ENCODE data around the gene LPO.

Gene LPO

DNA sequence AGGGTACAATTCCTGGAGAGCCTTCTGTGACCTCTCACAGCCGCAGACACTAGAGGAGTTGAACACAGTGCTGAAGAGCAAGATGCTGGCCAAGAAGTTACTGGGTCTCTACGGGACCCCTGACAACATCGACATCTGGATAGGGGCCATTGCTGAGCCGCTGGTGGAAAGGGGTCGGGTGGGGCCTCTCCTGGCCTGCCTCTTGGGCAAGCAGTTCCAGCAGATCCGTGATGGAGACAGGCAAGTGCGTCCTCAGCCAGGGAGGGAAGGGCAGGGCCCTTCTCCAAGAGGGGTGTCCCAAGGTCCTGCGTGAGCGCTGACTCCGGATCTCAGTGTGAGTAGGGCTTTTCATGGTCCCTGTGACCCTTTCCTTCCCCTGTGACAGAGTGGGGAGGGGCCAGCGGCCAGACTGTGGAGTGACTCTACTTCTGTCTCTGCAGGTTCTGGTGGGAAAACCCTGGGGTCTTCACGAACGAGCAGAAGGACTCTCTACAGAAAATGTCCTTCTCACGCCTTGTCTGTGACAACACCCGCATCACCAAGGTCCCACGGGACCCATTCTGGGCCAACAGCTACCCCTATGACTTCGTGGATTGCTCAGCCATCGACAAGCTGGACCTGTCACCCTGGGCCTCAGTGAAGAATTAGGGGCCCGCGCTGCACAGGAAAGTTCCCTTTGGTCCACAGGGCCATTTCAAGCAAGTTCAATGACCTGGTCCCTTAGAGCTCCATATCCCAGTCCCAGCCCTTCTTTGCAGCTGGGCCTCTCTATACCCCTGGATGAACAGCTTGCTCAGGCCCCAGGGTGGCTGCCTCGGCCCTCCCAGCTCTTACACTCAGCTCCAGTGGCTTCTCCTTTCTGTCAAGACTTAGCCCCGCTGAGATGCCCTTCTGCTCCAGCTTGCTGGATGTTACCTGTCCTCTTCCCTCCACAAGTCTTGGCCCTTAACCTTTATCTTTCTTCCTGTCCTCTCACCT, 29.3 kb downstream of the LPO start:
- DNase-seq (ENCODE audit: extremely low read depth, low read depth), result no peak
- TF ChIP-seq, protein P1, sequence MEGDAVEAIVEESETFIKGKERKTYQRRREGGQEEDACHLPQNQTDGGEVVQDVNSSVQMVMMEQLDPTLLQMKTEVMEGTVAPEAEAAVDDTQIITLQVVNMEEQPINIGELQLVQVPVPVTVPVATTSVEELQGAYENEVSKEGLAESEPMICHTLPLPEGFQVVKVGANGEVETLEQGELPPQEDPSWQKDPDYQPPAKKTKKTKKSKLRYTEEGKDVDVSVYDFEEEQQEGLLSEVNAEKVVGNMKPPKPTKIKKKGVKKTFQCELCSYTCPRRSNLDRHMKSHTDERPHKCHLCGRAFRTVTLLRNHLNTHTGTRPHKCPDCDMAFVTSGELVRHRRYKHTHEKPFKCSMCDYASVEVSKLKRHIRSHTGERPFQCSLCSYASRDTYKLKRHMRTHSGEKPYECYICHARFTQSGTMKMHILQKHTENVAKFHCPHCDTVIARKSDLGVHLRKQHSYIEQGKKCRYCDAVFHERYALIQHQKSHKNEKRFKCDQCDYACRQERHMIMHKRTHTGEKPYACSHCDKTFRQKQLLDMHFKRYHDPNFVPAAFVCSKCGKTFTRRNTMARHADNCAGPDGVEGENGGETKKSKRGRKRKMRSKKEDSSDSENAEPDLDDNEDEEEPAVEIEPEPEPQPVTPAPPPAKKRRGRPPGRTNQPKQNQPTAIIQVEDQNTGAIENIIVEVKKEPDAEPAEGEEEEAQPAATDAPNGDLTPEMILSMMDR (IDR thresholded peaks at IDR 0.05; ENCODE audit: low read depth, low read length), result no peak

DNA sequence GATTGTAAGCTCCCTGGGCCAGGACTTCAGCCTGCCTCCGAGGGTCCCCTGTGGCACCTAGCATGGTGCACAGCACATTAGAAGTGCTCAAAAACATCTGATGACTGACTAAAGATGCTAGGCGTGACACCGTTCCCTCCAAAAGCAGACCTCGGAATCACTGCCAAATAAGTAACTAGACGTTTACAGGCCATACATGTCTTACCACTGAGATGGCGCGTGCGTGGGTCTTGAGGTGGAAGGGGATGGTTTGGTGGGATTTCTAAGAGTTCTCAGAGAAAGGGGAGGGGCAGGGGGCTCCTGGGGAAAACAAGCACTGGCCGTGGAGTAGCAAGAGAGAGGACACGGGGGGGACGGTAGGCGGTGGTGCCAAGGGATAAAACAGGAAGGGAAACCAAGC, 29.9 kb downstream of the LPO start:
- TF ChIP-seq, protein P1 (IDR thresholded peaks at IDR 0.05; ENCODE audit: low read depth, low read length), result no peak
- DNase-seq (ENCODE audit: extremely low read depth, low read depth), result no peak

DNA sequence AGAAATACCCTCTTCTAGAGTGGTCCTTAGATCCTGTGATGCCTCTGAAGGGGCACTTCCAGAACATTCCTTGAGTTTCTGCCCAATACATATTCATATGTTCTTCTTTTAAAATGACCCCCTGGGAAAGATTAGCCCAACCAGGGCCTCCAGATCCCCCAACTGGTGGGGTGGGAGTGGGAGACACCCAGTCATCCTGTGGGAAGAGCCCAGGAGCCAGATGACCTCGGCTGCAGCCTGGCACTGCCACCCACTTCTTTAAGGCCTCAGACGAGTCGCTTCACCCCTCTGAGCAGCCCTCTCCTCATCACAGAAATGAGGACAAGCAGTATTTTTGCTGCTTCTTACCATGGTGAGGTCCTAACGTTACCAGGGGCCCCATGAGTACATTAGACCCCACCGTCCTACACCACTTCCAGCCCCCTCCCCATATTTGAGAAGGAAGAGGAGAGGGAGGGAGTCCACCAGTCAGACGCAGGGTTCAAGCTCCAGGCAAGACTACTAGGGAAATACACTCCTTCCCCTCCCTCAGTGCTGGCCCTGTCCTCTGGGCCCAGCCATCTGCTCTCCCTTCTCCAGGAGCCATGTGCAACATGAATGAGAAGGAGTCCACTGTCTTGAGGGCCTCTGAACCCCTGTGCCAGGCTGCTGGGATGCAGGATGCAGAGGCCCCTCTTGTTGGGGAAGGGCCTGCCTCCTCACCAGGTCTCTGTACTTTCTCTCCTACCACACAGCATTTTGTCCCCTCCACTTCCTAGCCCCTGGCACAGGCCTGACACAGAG, 30.6 kb downstream of the LPO start:
- DNase-seq (ENCODE audit: extremely low read depth, low read depth), result no peak
- TF ChIP-seq, protein P1 (IDR thresholded peaks at IDR 0.05; ENCODE audit: low read depth, low read length), result no peak

DNA sequence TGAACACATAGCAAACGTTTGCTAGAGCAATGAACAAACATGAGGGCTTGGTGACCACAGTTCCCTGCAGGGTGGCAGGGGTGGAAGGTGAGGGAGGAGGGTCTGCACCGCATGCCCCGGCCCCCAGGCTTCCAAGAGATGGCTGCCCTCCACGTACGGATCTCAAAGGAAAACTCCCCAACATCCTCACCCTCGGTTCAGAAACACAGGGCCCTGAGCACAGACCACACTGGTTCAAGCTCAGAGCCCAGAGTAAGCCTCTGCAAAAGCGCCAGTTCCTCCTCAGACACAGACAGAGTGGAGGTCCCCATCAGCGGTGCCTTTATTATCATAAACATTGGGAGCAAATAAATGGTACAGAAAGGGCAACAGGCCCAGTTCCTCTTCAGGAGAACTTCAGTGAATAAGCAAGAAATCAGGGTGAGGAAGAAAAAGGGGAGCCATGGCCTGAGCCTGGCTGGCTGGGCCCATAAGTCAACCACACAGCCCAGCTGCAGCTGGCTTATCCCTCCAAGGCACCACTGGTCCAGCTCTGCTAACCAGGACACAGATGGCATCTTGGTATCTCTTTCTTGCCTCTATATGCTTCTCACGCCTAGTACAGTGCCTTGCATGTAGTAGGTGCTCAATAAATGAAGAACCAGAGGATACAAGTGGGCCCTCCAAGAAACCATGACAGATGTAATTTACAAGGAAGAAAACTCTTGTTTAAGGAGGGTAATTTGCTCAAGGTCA, 31.3 kb downstream of the LPO start:
- no peak for DNase-seq (ENCODE audit: extremely low read depth, low read depth)
- TF ChIP-seq, protein P1 (IDR thresholded peaks at IDR 0.05; ENCODE audit: low read depth, low read length), result no peak

DNA sequence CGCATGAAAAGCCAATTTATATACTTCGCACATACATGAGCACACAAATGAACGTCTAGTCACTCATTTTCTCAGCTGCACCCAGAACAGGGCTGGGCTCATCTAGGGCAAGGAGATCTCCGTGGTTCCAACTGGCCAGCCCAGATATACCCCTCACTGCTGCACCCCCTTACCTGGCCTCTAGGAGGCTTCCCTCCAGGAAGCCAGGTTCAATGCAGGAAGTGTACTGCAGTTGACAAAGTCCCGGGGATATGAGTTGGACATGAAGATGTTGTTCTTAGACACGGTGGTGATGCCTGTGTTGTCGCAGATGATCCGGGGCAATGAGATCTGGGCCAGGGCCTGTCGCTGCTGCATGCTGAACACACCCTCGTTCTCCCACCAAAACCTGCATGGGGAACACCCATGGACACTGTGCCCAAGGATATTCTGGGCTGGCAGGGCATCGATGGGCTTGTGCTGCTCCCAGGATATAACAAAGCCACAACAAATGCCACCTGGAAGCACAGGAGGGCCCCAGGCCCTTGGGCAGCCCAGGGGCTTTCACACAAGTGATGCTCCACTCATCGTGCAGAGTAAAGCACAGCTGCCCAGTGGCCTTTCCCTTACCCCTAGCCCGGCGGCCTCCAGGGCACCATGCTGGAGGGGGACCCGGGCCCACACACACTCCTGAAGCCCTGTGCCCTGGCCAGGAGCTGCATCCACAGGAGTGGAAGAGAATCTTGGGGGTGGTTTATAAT, 32.3 kb downstream of the LPO start:
- TF ChIP-seq, protein P1 (IDR thresholded peaks at IDR 0.05; ENCODE audit: low read depth, low read length), result no peak
- DNase-seq (ENCODE audit: extremely low read depth, low read depth), result no peak

DNA sequence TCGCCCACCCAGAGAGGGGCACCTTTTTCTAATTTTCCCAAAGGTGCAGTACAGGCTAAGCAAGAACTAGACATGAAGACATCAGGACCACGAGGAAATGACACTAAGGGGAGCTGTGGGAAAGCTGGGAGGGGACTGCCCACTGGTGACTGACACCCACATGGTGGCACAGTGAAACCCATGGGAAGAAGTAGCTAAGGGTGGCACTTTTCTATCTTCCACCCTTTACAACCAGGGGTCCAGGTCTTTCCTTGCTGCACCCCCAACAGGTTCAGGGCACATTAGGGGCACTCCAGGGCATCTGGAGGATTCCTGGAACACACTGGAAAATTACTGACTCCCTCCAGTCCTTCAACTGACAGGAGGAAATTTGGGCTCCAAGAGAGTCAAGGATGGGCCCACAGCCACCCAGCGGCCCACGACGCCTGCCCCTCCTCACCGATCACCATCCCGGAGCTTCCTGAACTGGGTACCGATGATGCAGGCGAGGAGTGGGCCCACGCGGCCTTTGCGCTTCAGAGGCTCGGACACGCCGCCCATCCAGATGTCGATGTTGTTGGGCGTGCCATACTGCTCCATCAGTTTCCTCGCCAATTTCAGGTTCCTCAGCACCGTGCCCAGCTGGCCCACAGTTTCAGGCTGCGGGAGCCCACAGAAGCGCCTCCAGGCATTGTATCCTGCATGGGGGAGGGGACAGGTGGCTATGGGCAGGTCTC, 33.0 kb downstream of the LPO start:
- DNase-seq (ENCODE audit: extremely low read depth, low read depth), result no peak
- TF ChIP-seq, protein P1 (IDR thresholded peaks at IDR 0.05; ENCODE audit: low read depth, low read length), result no peak

All from AG09319 (cell line).